H1 (cell line): Measurements from ENCODE around the gene C10orf95. TPM values are rescaled to one million over a fixed set of nuclear protein-coding genes. Genes with fewer than 3 reads are reported as not detected.

Experiments
- CTCF ChIA-PET: fragments of 300-600 bp; sonication (Branson Sonifier 250); formaldehyde crosslinking; loops from one replicate; lab custom pipeline; 2021; ENCODE audit not compliant: partially characterized antibody; lab: Charles Lee
- POLR2A ChIA-PET: fragments of 300-600 bp; sonication (Branson Sonifier 250); formaldehyde crosslinking; loops from one replicate; lab custom pipeline; 2021; ENCODE audit warnings: inconsistent platforms; ENCODE audit not compliant: partially characterized antibody; lab: Charles Lee
- DNase-seq, 2 experiments: peaks; one replicate each; pipeline versions ENCODE4 v3.0.0 to v3.0.0-alpha.2; 2010 to 2022; ENCODE audit warnings: low spot score in 2 of 2, low read depth in 1 of 2, mixed read lengths in 1 of 2
- FAIRE-seq: peaks from 2 replicates; lab custom pipeline; 2011; peaks lifted over from hg19 to GRCh38; lab: Jason Lieb, UNC
- H2AFZ ChIP-seq: 2 replicates; pipeline ENCODE4 v1.8.1; 2012; ENCODE audit warnings: low read length, inconsistent platforms
- H2AK5ac ChIP-seq: 2 replicates; pipeline ENCODE4 v1.6.1; 2013; ENCODE audit warnings: low read depth, low read length
- H2BK120ac ChIP-seq: replicated peaks from 2 replicates; pipeline ENCODE3; 2013; ENCODE audit warnings: low read depth, low read length, inconsistent platforms
- H2BK12ac ChIP-seq: 2 replicates; pipeline ENCODE4 v1.6.1; 2013; ENCODE audit warnings: low read depth, low read length
- H2BK15ac ChIP-seq: 2 replicates; pipeline ENCODE4 v1.6.1; 2013; ENCODE audit warnings: low read length
- H2BK20ac ChIP-seq: 2 replicates; pipeline ENCODE4 v1.6.1; 2013; ENCODE audit warnings: low read length
- H2BK5ac ChIP-seq: 2 replicates; pipeline ENCODE4 v1.6.1; 2013; ENCODE audit warnings: low read depth, low read length
- H3K14ac ChIP-seq: 2 replicates; pipeline ENCODE4 v1.6.1; 2013; ENCODE audit warnings: inconsistent platforms; ENCODE audit not compliant: insufficient read length
- H3K18ac ChIP-seq: 2 replicates; pipeline ENCODE4 v1.6.1; 2013; ENCODE audit warnings: low read length; ENCODE audit errors: extremely low read depth
- H3K23ac ChIP-seq: 2 replicates; pipeline ENCODE4 v1.6.1; 2013; ENCODE audit warnings: inconsistent platforms; ENCODE audit not compliant: insufficient read length
- H3K23me2 ChIP-seq: 2 replicates; pipeline ENCODE4 v1.6.1; 2013; ENCODE audit warnings: low read depth, low read length
- H3K27ac ChIP-seq: 2 replicates; pipeline ENCODE4 v1.6.1; 2011; ENCODE audit warnings: low read depth, low read length, inconsistent platforms
- H3K27me3 ChIP-seq, 4 experiments: replicated peaks in 1 of 4; 1 replicate in 1 of 4; 2 replicates in 3 of 4; pipeline versions ENCODE4 v1.6.1 to v1.8.1; 2011 to 2013; ENCODE audit warnings: low read length in 3 of 4, mild to moderate bottlenecking in 3 of 4, inconsistent platforms in 2 of 4, mixed read lengths in 2 of 4, moderate library complexity in 1 of 4; ENCODE audit not compliant: control insufficient read depth in 3 of 4, insufficient read depth in 3 of 4; ENCODE audit errors: extremely low read depth in 1 of 4
- H3K36me3 ChIP-seq, 4 experiments: 2 replicates each; pipeline versions ENCODE4 v1.6.1 to v1.8.1; 2011 to 2013; ENCODE audit warnings: mild to moderate bottlenecking in 4 of 4, low read length in 3 of 4, moderate library complexity in 2 of 4, control low read depth in 1 of 4, inconsistent platforms in 1 of 4; ENCODE audit not compliant: insufficient read depth in 4 of 4, control insufficient read depth in 2 of 4
- H3K4ac ChIP-seq: replicated peaks from 2 replicates; pipeline ENCODE3; 2013; ENCODE audit warnings: low read length, low read depth, mixed read lengths, inconsistent platforms; ENCODE audit not compliant: insufficient read length
- H3K4me1 ChIP-seq, 4 experiments: replicated peaks in 1 of 4; 1 replicate in 1 of 4; 2 replicates in 3 of 4; pipeline versions ENCODE4 v1.6.1 to v1.8.1; 2011 to 2013; ENCODE audit warnings: low read length in 3 of 4, inconsistent platforms in 2 of 4, mixed read lengths in 1 of 4; ENCODE audit not compliant: insufficient read depth in 4 of 4, control insufficient read depth in 3 of 4
- H3K4me2 ChIP-seq, 2 experiments: 2 replicates each; pipeline versions ENCODE4 v1.6.1 to v1.8.1; 2011 to 2013; ENCODE audit warnings: low read depth in 2 of 2, low read length in 2 of 2, control low read depth in 1 of 2, inconsistent platforms in 1 of 2, mild to moderate bottlenecking in 1 of 2; ENCODE audit not compliant: insufficient read depth in 1 of 2
- H3K4me3 ChIP-seq, 4 experiments: fragments of 200-600, 300-600 bp in 1 of 4; sonication (generic), shearing (Covaris generic), sonication (Bioruptor Twin) in 1 of 4; 2 replicates each; pipeline versions ENCODE4 v1.5.1 to v1.8.1; 2011 to 2016; ENCODE audit warnings: low read length in 4 of 4, low read depth in 3 of 4, control low read depth in 2 of 4, inconsistent platforms in 2 of 4, mild to moderate bottlenecking in 2 of 4, mixed read lengths in 1 of 4, moderate library complexity in 1 of 4; ENCODE audit not compliant: insufficient read depth in 2 of 4; ENCODE audit errors: extremely low read depth in 1 of 4
- H3K56ac ChIP-seq: replicated peaks from 2 replicates; pipeline ENCODE3; 2013; ENCODE audit warnings: low read depth, mild to moderate bottlenecking, mixed read lengths, low read length, inconsistent platforms; ENCODE audit not compliant: insufficient read length
- H3K79me1 ChIP-seq: 2 replicates; pipeline ENCODE4 v1.6.1; 2013; ENCODE audit warnings: low read depth, low read length, control low read depth
- H3K79me2 ChIP-seq, 2 experiments: 2 replicates each; pipeline versions ENCODE4 v1.6.1 to v1.8.1; 2012 to 2013; ENCODE audit warnings: low read length in 2 of 2, mild to moderate bottlenecking in 2 of 2, inconsistent platforms in 1 of 2; ENCODE audit not compliant: insufficient read depth in 2 of 2, control insufficient read depth in 1 of 2
- H3K9ac ChIP-seq, 4 experiments: replicated peaks in 1 of 4; 1 replicate in 1 of 4; 2 replicates in 3 of 4; pipeline versions ENCODE4 v1.6.1 to v1.8.1; 2011 to 2013; ENCODE audit warnings: low read depth in 3 of 4, low read length in 3 of 4, control low read depth in 2 of 4, mild to moderate bottlenecking in 2 of 4, moderate library complexity in 2 of 4, inconsistent platforms in 1 of 4; ENCODE audit errors: extremely low read depth in 1 of 4
- H3K9me3 ChIP-seq, 2 experiments: 2 replicates each; pipeline versions ENCODE4 v1.6.1 to v1.8.1; 2012 to 2013; ENCODE audit warnings: mild to moderate bottlenecking in 2 of 2, moderate library complexity in 2 of 2, control low read depth in 1 of 2, inconsistent platforms in 1 of 2, low read depth in 1 of 2, low read length in 1 of 2, mixed read lengths in 1 of 2; ENCODE audit not compliant: insufficient read depth in 2 of 2
- H4K20me1 ChIP-seq, 2 experiments: replicated peaks in 1 of 2; 2 replicates each; pipeline versions ENCODE3 to v1.8.1; 2011 to 2013; ENCODE audit warnings: inconsistent platforms in 2 of 2, low read length in 2 of 2, mild to moderate bottlenecking in 1 of 2; ENCODE audit not compliant: insufficient read depth in 2 of 2, control insufficient read depth in 1 of 2
- H4K5ac ChIP-seq: 2 replicates; pipeline ENCODE4 v1.6.1; 2013; ENCODE audit warnings: low read length, low read depth, mixed read lengths, inconsistent platforms; ENCODE audit not compliant: insufficient read length
- H4K8ac ChIP-seq: 2 replicates; pipeline ENCODE4 v1.8.0; 2013; ENCODE audit warnings: mild to moderate bottlenecking, moderate library complexity, low read length, inconsistent platforms; ENCODE audit not compliant: insufficient read depth; ENCODE audit errors: extremely low read depth
- H4K91ac ChIP-seq: replicated peaks from 2 replicates; pipeline ENCODE3; 2013; ENCODE audit warnings: low read length, mixed read lengths, inconsistent platforms; ENCODE audit not compliant: insufficient read length
- CHD1 ChIP-seq: IDR thresholded peaks from 2 replicates; pipeline ENCODE4 v1.6.1; 2012; ENCODE audit warnings: low read depth, low read length, improper control_type of control experiment
- JUN ChIP-seq: IDR thresholded peaks from 2 replicates; pipeline ENCODE4 v1.6.1; 2011; ENCODE audit warnings: low read depth, mild to moderate bottlenecking, improper control_type of control experiment, low read length
- KDM4A ChIP-seq: IDR thresholded peaks from one replicate; pipeline ENCODE4 v1.7.1; 2012; ENCODE audit warnings: low read depth, mild to moderate bottlenecking, moderate library complexity, low read length, inconsistent platforms; ENCODE audit not compliant: severe bottlenecking
- RBBP5 ChIP-seq: IDR thresholded peaks from 2 replicates; pipeline ENCODE4 v1.7.1; 2012; ENCODE audit warnings: low read depth, mild to moderate bottlenecking, inconsistent platforms, low read length, moderate library complexity, borderline replicate concordance
- SP2 ChIP-seq: IDR thresholded peaks from 2 replicates; pipeline ENCODE4 v1.6.1; 2012; ENCODE audit warnings: mild to moderate bottlenecking, low read length, inconsistent platforms
- WGBS, 2 experiments: shearing (Covaris generic) in 1 of 2; methylation state at CpG; one replicate each; pipeline versions ENCODE4 v1.1.6 to v1.1.7; 2013 to 2015; ENCODE audit warnings: low lambda C conversion rate in 2 of 2, mixed read lengths in 2 of 2, inconsistent platforms in 1 of 2, low coverage in 1 of 2, missing lambda C conversion rate in 1 of 2; ENCODE audit not compliant: insufficient replicate concordance in 2 of 2, insufficient coverage in 1 of 2, insufficient read length in 1 of 2; ENCODE audit errors: extremely low coverage in 1 of 2, missing lambda C conversion rate in 1 of 2; 5-methylcytosine and 5-hydroxymethylcytosine counted together
- polyA plus RNA-seq, 7 experiments: library from polyadenylated mRNA; depleted of rRNA in 3 of 7; stranded (reverse) in 5 of 7; unstranded in 2 of 7; fragments of >200 nt in 5 of 7; fragments of 200-250 nt in 2 of 7; gene quantifications; 1 replicate in 5 of 7; 2 replicates in 1 of 7; 4 replicates in 1 of 7; pipeline versions ENCODE4 v1.2.1 to v1.2.3, GENCODE V29; 2011 to 2013; ENCODE audit warnings: missing spikeins in 2 of 7, mixed read lengths in 2 of 7
- total RNA-seq: library from RNA; stranded (reverse); fragmentation: NEBNext Ultra II Directional; extraction: Animal tissue kit (Norgen Biotek cat#: 25700); gene quantifications from 2 replicates; pipeline ENCODE4 v1.2.1, GENCODE V29; 2021
- TF ChIP-seq, protein P1 (sequence below): IDR thresholded peaks from 2 replicates; pipeline ENCODE4 v1.6.1; 2012; ENCODE audit warnings: inconsistent platforms

C10orf95 gene
- total and polyA plus RNA-seq, 2 of the 8 experiments (the other 6 are each of a cell fraction or from before 2014, with no cell fraction given) = 0.34 to 0.48 TPM

- Histone ChIP-seq H3K27me3 (peaks cover 17 to 51% (median 49%) of the 10 kb centered on the region in 4 experiments), H3K79me1 (no peaks in the 10 kb centered on the region), H3K4me1 (peaks cover 9 to 31% (median 22%) of the 10 kb centered on the region in 4 experiments), H2BK120ac (no peak overlapping the region), H2BK15ac (peak overlapping the region; percentile 77), H3K23me2 (peaks cover 26% of the 10 kb centered on the region), H3K4me2 (peak overlapping the region; percentile 70 to 88), H4K8ac (no peak overlapping the region), H2BK12ac (peak overlapping the region; percentile 82; the same call in 1 of the 2 replicates), H3K18ac (peak overlapping the region; percentile 98), H2BK20ac (peak overlapping the region; percentile 5; the same call in 1 of the 2 replicates), H3K4ac (peak overlapping the region; percentile 70), H2BK5ac (peak overlapping the region; percentile 86; the same call in 1 of the 2 replicates), H4K20me1 (peaks cover 0 to 3% of the 10 kb centered on the region in 2 experiments), H3K9me3 (no peaks in the 10 kb centered on the region), H4K91ac (peak overlapping the region; percentile 50), H2AK5ac (peak overlapping the region; percentile 87; the same call in 1 of the 2 replicates)
- WGBS, 2 experiments = 89% methylated on average over 14 of the region's 14 CpGs; no CpG with 5 or more reads in 1 of the 2 experiments
- FAIRE-seq (no peak), DNase-seq (no peak)
- CTCF ChIA-PET = interaction anchor here (0.6 to 10.1 kb wide), 16 partner anchors 12 to 182 kb away, joined by 3 to 205 read pairs (median 4); partner anchors contain the start of genes CUEDC2 and NFKB2
- TF ChIP-seq CHD1 (no peak), RBBP5 (no peak), SP2 (no peak), KDM4A (no peak), JUN (no peak)
- TF ChIP-seq, protein P1, sequence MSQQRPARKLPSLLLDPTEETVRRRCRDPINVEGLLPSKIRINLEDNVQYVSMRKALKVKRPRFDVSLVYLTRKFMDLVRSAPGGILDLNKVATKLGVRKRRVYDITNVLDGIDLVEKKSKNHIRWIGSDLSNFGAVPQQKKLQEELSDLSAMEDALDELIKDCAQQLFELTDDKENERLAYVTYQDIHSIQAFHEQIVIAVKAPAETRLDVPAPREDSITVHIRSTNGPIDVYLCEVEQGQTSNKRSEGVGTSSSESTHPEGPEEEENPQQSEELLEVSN = no peak
- TF ChIP-seq, all 59 proteins: peak for 0
- H3K4me3 ChIP-seq = peak overlapping the region in 1 of 4 experiments; percentile 70; a peak in 3 of 8 replicates
- H3K9ac ChIP-seq = no peak overlapping the region
- no peak overlapping the region for H3K27ac ChIP-seq
- H3K56ac ChIP-seq = no peak overlapping the region
- H2AFZ ChIP-seq = no peak overlapping the region
- H3K23ac ChIP-seq = no peak overlapping the region
- no peak overlapping the region for H4K5ac ChIP-seq
- POLR2A ChIA-PET = interaction anchor here (0.9 to 4.9 kb wide), 8 partner anchors 10 to 178 kb away, joined by 3 to 51 read pairs (median 8); partner anchors contain the start of genes C10orf95, CUEDC2 and FBXL15
- no peaks in the 10 kb centered on the region for H3K36me3 ChIP-seq
- no peaks in the 10 kb centered on the region for H3K79me2 ChIP-seq
- no peak overlapping the region for H3K14ac ChIP-seq
These were observed 39.7 kb downstream of the C10orf95 start for GRCh38 chr10:102411341-102412255.
